ENCODE results near the gene BIN1. TPM values are rescaled to one million over a fixed set of nuclear protein-coding genes. Genes with fewer than 3 reads are reported as not detected.

The BIN1 gene
- total RNA-seq, 1 donor from 2014 or later = 62.5 TPM

DNA sequence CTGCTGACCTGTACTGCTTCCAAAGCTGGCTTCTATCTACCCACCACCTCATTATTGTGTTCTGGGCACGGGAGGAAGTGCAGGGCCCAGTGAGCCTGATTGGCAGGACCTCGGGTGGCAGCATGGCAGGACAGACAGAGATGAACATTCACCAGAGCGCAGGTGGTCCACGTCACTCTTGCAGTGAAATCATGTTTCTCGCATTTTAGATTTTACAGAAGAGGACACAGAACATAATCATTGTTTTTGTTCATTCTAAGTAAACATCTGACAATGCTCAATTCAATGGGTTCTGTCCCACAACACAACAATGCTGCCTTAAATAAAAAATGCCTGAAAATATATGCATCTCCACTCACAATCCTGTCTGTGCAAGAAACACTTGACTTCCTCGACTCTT is 11.5 kb upstream of the BIN1 start:
- intact Hi-C loops (cut with micrococcal nuclease) = no loop called here
- TF ChIP-seq, protein P1, sequence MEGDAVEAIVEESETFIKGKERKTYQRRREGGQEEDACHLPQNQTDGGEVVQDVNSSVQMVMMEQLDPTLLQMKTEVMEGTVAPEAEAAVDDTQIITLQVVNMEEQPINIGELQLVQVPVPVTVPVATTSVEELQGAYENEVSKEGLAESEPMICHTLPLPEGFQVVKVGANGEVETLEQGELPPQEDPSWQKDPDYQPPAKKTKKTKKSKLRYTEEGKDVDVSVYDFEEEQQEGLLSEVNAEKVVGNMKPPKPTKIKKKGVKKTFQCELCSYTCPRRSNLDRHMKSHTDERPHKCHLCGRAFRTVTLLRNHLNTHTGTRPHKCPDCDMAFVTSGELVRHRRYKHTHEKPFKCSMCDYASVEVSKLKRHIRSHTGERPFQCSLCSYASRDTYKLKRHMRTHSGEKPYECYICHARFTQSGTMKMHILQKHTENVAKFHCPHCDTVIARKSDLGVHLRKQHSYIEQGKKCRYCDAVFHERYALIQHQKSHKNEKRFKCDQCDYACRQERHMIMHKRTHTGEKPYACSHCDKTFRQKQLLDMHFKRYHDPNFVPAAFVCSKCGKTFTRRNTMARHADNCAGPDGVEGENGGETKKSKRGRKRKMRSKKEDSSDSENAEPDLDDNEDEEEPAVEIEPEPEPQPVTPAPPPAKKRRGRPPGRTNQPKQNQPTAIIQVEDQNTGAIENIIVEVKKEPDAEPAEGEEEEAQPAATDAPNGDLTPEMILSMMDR (IDR thresholded peaks at IDR 0.05) = no peak
- H3K36me3 Mint-ChIP-seq (ENCODE audit: low read depth) = no peaks in the 10 kb centered on the region
- H3K9me3 Mint-ChIP-seq = no peaks in the 10 kb centered on the region
- no peak overlapping the region for H3K4me3 Mint-ChIP-seq
- CTCF ChIA-PET = no interaction called here
- H3K4me1 Mint-ChIP-seq = no peaks in the 10 kb centered on the region
- POLR2A ChIA-PET = no interaction called here
- H3K27ac Mint-ChIP-seq = no peak overlapping the region
- DNase-seq (no peak), ATAC-seq (ENCODE audit: low read depth) (no peak)
- peaks cover 3% of the 10 kb centered on the region for H3K27me3 Mint-ChIP-seq

DNA sequence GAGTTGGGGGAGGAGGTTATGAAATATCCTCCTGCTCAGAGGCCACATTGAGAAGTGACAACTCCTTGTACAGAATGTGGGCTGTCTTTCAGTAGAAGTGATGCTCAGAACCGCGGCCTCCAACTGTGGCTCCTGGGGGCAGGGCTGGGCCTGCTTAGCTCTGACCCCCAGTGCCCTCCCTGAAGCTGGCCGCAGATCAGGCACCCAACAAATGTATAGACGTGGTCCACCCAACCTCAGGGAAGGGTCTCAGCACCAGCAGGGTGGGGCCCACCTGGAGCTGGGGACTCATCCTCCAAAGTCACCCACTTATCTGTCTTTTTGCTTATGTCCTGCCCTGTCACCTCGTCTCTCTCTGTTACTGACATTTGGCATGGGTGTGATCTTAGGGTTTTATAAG is 11.1 kb upstream of the BIN1 start:
- intact Hi-C loops (cut with micrococcal nuclease) = no loop called here
- no peaks in the 10 kb centered on the region for H3K4me1 Mint-ChIP-seq
- ChIA-PET POLR2A (no interaction called here), CTCF (no interaction called here)
- H3K36me3 Mint-ChIP-seq (ENCODE audit: low read depth) = no peaks in the 10 kb centered on the region
- peaks cover 3% of the 10 kb centered on the region for H3K27me3 Mint-ChIP-seq
- H3K27ac Mint-ChIP-seq = no peak overlapping the region
- no peaks in the 10 kb centered on the region for H3K9me3 Mint-ChIP-seq
- TF ChIP-seq, protein P1 (IDR thresholded peaks at IDR 0.05) = no peak
- ATAC-seq (ENCODE audit: low read depth) (no peak), DNase-seq (no peak)
- H3K4me3 Mint-ChIP-seq = no peak overlapping the region

DNA sequence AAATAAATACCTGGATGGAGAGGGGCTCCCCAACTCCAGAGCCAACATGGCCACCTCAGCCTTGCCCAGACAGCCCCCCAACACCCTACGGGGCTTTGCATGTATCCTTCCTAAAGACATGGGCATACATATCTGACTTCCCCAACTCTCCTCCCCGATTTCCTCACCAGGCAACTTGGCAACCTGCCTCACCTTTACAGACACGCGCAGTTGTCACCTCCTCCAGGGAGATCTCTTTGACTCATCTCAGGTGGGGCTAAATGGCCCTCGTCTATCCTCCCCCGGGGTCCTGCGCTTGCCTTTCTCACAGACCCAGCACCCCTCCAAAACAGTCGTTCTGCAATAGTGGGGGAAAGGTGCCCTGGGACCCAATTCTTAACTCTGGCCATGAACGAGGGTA is 10.6 kb upstream of the BIN1 start:
- Mint-ChIP-seq H3K27me3 (peaks cover 3% of the 10 kb centered on the region), H3K27ac (no peak overlapping the region), H3K9me3 (no peaks in the 10 kb centered on the region), H3K4me1 (no peaks in the 10 kb centered on the region), H3K36me3 (ENCODE audit: low read depth) (no peaks in the 10 kb centered on the region), H3K4me3 (no peak overlapping the region)
- ChIA-PET POLR2A (no interaction called here), CTCF (no interaction called here)
- TF ChIP-seq, protein P1 (IDR thresholded peaks at IDR 0.05) = no peak
- DNase-seq (no peak), ATAC-seq (ENCODE audit: low read depth) (no peak)
- intact Hi-C loops (cut with micrococcal nuclease) = no loop called here

DNA sequence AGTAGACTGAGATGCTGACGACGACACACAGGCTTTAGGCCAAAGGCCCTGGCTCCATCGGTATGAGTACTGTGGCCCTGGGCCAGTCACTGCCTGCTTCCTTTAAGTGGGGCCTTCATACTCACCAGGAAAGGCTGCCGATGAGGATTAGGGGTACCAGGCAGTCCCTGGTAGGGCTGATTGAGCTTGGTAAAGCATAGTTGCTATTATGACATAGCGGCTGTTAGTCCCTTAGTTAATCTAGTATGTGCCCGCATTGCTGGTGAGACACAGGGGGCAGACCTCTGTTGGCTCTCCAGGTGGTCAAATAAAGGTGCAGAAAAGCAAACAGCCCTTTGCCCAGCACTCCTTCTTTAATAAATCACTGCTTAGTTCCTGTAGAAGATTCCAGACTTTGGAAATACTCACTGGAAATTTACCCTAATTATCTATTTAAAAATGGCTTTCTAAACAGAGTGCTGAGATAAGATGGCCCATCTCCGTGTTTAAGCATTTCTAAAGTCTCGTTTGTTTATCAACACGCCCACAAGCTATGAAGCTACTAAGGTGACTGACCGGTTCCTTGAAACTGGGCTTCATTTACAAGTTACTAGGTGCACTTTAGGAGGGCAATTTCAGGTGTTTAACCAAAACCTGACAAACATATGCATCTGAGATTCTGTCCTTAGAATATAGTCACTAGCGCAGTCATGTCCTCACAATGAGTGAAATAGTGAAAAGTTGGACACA is 8.7 kb upstream of the BIN1 start:
- Mint-ChIP-seq H3K4me3 (no peak overlapping the region), H3K9me3 (no peaks in the 10 kb centered on the region), H3K36me3 (ENCODE audit: low read depth) (no peaks in the 10 kb centered on the region), H3K27me3 (peaks cover 7% of the 10 kb centered on the region), H3K4me1 (no peaks in the 10 kb centered on the region), H3K27ac (no peak overlapping the region)
- ChIA-PET CTCF (no interaction called here), POLR2A (no interaction called here)
- intact Hi-C loops (cut with micrococcal nuclease) = no loop called here
- TF ChIP-seq, protein P1 (IDR thresholded peaks at IDR 0.05) = no peak
- no peak for DNase-seq
- no peak for ATAC-seq (ENCODE audit: low read depth)

DNA sequence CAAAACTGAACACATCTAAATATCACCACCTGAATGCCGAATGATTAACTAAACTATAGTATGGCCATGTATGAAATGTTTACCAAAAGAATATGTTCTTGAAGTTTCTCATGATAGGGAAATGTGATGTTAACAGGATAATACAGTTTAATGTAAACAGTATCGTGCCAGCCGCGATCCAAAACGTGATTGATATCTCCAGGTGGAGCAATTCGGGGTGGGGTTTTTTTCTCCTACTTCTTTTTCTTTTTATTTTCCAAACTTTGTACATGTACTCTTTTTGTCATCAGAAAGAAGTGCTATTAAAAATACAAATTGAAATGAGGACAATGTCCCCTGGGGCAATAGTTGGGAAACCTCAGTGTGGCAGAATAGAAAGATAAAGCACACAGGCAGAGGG is 4.0 kb upstream of the BIN1 start:
- intact Hi-C loops (cut with micrococcal nuclease) = no loop called here

More for the DNA sequence above, 4.0 kb upstream of the BIN1 start:
- Mint-ChIP-seq H3K36me3 (ENCODE audit: low read depth) (no peaks in the 10 kb centered on the region), H3K27me3 (peaks cover 10% of the 10 kb centered on the region), H3K27ac (no peak overlapping the region), H3K4me3 (no peak overlapping the region), H3K9me3 (no peaks in the 10 kb centered on the region), H3K4me1 (peaks cover 13% of the 10 kb centered on the region)
- TF ChIP-seq, protein P1 (IDR thresholded peaks at IDR 0.05) = no peak
- CTCF ChIA-PET = no interaction called here
- POLR2A ChIA-PET = interaction anchor here (0.7 kb wide), 1 partner anchor 11 kb away, joined by 4 read pairs; no protein-coding TSS in a partner anchor
- ATAC-seq (ENCODE audit: low read depth) (no peak), DNase-seq (no peak)

Measured in activated B cell treated with CpG ODN at 0.5 μM for 24 hours (primary cell).